Urinary bladder (tissue), 4 donors: Measurements from ENCODE around the gene SERPINB13. TPM values are rescaled to one million over a fixed set of nuclear protein-coding genes. Genes with fewer than 3 reads are reported as not detected.
A peak's percentile ranks its signal among the peaks of the same experiment; 100 is the strongest.

Experiments used
- DNase-seq: peaks from one replicate; pipeline ENCODE4 v3.0.0-alpha.2; 2015; ENCODE audit errors: extremely low spot score
- H3K27ac ChIP-seq: one replicate; pipeline ENCODE4 v1.5.1; 2013; ENCODE audit warnings: low read depth, mild to moderate bottlenecking, moderate library complexity
- H3K36me3 ChIP-seq: one replicate; pipeline ENCODE4 v1.6.1; 2013; ENCODE audit warnings: mild to moderate bottlenecking, moderate library complexity; ENCODE audit not compliant: insufficient read depth
- H3K4me1 ChIP-seq: one replicate; pipeline ENCODE4 v1.6.1; 2013; ENCODE audit warnings: mild to moderate bottlenecking, moderate library complexity; ENCODE audit not compliant: insufficient read depth
- H3K4me3 ChIP-seq: one replicate; pipeline ENCODE4 v1.5.1; 2013; ENCODE audit warnings: low read depth, low read length
- WGBS: extraction: QIAGEN DNeasy Blood & Tissue Kit; methylation state at CpG from one replicate; pipeline ENCODE4 v1.1.7; 2013; 5-methylcytosine and 5-hydroxymethylcytosine counted together
- polyA plus RNA-seq: library from polyadenylated mRNA; stranded (reverse); fragments of 200-250 nt; gene quantifications from one replicate; pipeline ENCODE4 v1.2.3, GENCODE V29; 2013
- total RNA-seq: library from RNA; depleted of rRNA; stranded (reverse); fragments of >200 nt; gene quantifications from one replicate; pipeline ENCODE4 v1.2.3, GENCODE V29; 2014
- donor health status: healthy with polysubstance abuse.
- donor health status: healthy.

SERPINB13 gene
- total RNA-seq (1.7 TPM), polyA plus RNA-seq (not detected)

DNA sequence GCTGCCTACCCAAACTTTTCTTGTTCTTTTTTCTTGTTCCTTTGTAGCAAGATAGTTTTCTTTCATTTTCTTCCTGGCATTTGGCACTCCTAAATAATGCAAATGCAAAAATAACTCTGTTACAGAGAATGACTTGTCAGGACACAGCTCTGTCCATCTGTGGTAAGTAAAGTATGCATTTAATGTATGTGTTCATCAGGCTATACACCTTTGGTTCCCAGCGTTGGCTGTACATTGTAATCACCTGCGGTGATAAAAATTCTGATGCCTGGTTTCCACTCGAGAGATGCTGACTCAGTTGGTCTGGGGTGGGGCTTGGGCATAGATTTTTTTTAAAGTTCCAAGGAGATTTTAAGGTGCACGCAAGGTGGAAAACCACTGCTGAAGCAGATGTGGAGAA lies at the start of gene SERPINB13:
Gene SERPINB13, plus strand, starts transcription at position 378 of the 400 bp plus-strand sequence. CDS start 1,325 bp downstream, outside the sequence.
- H3K4me3 ChIP-seq: no peak within 1 kb of the TSS
- H3K36me3 ChIP-seq: no peaks in the 10 kb centered on the region
- DNase-seq: peak; percentile 11
- peaks cover 1% of the 10 kb centered on the region for H3K4me1 ChIP-seq
- no peak within 1 kb of the TSS for H3K27ac ChIP-seq
- WGBS: 86% methylated on average over 4 of the region's 4 CpGs

DNA sequence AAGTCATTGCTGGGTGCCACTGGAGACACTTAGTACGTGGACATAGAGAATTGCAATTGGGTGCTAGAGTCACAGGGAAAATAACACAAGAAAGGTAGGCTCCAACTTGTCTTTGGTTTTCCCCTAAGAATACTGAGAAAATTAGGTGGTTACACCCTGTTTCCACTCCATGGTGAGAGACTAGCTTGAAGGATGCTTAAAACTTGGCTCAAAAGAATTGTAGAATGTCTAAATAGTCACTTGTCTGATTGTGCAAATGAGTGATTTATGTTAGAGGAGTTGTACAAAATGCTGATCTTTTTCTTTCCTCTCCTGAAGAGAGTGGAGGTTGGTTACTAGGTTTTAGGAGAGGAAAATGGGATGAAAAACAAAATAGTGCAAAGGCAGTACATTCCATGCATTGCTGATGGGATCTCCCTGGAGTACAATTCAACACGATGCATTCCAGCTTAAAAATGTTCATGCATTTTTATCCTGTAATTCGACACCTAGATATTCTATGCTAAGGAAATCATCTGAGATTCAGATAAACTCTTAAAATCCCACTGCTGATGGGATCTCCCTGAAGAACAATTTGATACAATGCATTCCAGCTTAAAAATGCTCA lies 47.1 kb upstream of the SERPINB13 start:
- H3K4me1 ChIP-seq: no peaks in the 10 kb centered on the region
- H3K4me3 ChIP-seq: no peak overlapping the region
- no peaks in the 10 kb centered on the region for H3K36me3 ChIP-seq
- no peak for DNase-seq
- 48% methylated on average over 3 of the region's 3 CpGs for WGBS
- no peak overlapping the region for H3K27ac ChIP-seq

- no peak within 1 kb of the TSS for H3K27ac ChIP-seq
- 73% methylated on average over 1 of the region's 1 CpG for WGBS
- DNase-seq: no peak
- H3K4me1 ChIP-seq: no peaks in the 10 kb centered on the region
- H3K4me3 ChIP-seq: no peak within 1 kb of the TSS
- H3K36me3 ChIP-seq: no peaks in the 10 kb centered on the region
Measured at GRCh38 chr18:63542069-63542468, 45.1 kb upstream of the SERPINB13 start, which contains the start of gene SERPINB12. SERPINB12 (plus strand) TSS chr18:63542369; CDS start chr18:63556160, 13,791 bp downstream.

GRCh38 chr18:63544017-63544416 lies 43.1 kb upstream of the SERPINB13 start:
- DNase-seq: no peak
- H3K27ac ChIP-seq: no peak overlapping the region
- no peaks in the 10 kb centered on the region for H3K36me3 ChIP-seq
- H3K4me3 ChIP-seq: no peak overlapping the region
- no peaks in the 10 kb centered on the region for H3K4me1 ChIP-seq
- WGBS: 76% methylated on average over 2 of the region's 2 CpGs

- no peak overlapping the region for H3K4me3 ChIP-seq
- DNase-seq: no peak
- 44% methylated on average over 3 of the region's 3 CpGs for WGBS
- H3K36me3 ChIP-seq: no peaks in the 10 kb centered on the region
- no peak overlapping the region for H3K27ac ChIP-seq
- no peaks in the 10 kb centered on the region for H3K4me1 ChIP-seq
Measured at GRCh38 chr18:63545000-63545399, 42.1 kb upstream of the SERPINB13 start.

DNA sequence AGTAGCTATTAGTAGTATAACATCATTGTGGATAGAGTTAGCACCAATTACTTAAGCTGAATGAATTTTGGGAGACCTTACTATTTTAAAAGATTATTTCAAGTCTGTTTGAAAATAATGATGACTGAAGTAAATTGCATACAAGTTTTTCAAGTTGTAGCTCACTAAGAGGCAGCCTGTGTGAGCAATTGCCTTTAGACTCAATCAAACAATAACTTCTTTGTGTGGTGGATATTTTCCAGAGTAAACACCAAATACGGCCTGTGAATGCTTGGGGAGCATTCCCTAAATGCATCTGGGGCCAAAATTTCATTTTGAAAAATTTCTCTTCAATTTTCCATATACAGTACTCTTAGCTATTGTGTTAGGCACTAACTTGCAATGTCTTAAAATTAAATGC lies 37.1 kb upstream of the SERPINB13 start:
- Histone ChIP-seq H3K4me1 (no peaks in the 10 kb centered on the region), H3K36me3 (no peaks in the 10 kb centered on the region), H3K4me3 (no peak overlapping the region), H3K27ac (no peak overlapping the region)
- DNase-seq: no peak
- 65% methylated on average over 1 of the region's 1 CpG for WGBS

DNA sequence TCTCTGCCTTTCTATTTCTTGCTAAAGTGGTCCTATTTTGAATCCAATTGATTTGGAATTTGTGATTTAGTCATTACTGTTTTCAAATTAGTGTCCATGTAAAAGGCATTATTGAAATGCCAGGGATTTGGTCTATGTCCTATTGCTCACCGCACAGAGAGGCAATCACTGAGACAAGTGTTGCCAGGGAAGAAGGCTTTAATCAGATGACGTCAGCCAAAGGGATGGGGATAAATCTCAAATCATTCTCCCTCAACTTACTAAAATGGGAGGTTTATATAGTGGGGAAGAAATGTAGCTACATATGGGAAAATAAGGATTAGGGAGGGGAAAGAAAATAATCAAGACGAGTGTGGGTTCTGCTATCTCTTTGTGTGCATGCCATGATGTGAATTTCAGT lies 35.4 kb upstream of the SERPINB13 start:
- WGBS: 86% methylated on average over 3 of the region's 3 CpGs
- H3K27ac ChIP-seq: no peak overlapping the region
- H3K4me1 ChIP-seq: no peaks in the 10 kb centered on the region
- H3K4me3 ChIP-seq: no peak overlapping the region
- H3K36me3 ChIP-seq: no peaks in the 10 kb centered on the region
- DNase-seq: no peak

DNA sequence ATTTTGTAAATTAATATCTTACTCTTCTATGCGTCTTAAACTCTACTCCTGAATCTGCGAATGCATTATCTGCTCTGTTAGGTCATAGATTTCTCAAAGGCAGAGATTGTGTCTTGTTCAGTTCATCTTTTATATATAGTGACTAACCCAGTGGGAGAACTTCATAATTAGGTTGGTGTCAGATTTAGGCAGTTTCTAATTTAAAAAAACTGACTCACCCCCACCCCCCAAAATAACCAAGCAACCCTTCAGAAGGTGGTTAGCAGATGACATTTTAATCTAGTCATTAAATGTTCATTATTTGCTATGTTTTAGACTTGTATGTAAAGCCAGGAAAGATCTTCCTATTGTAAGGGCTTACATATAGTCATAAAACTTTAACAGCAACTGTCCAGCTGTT lies 34.6 kb upstream of the SERPINB13 start:
- no peak for DNase-seq
- Histone ChIP-seq H3K4me3 (no peak overlapping the region), H3K27ac (no peak overlapping the region), H3K36me3 (no peaks in the 10 kb centered on the region), H3K4me1 (no peaks in the 10 kb centered on the region)
- WGBS: 95% methylated on average over 2 of the region's 2 CpGs

GRCh38 chr18:63553081-63553480 lies 34.1 kb upstream of the SERPINB13 start:
- Histone ChIP-seq H3K4me3 (no peak overlapping the region), H3K27ac (no peak overlapping the region)
- 3% methylated on average over 1 of the region's 1 CpG for WGBS

GRCh38 chr18:63559567-63560491 lies 27.3 kb upstream of the SERPINB13 start:
- DNase-seq: no peak
- 89% methylated on average over 9 of the region's 9 CpGs for WGBS
- no peak overlapping the region for H3K27ac ChIP-seq
- no peak overlapping the region for H3K4me3 ChIP-seq
- no peaks in the 10 kb centered on the region for H3K4me1 ChIP-seq
- H3K36me3 ChIP-seq: no peaks in the 10 kb centered on the region

More at GRCh38 chr18:63553081-63553480, 34.1 kb upstream of the SERPINB13 start:
- DNase-seq: peak; percentile 13
- no peaks in the 10 kb centered on the region for H3K4me1 ChIP-seq
- H3K36me3 ChIP-seq: no peaks in the 10 kb centered on the region

- DNase-seq: no peak
- Histone ChIP-seq H3K4me1 (no peaks in the 10 kb centered on the region), H3K36me3 (no peaks in the 10 kb centered on the region), H3K4me3 (no peak overlapping the region), H3K27ac (no peak overlapping the region)
- WGBS: 93% methylated on average over 4 of the region's 4 CpGs
Measured at GRCh38 chr18:63562284-63562683, 24.9 kb upstream of the SERPINB13 start.

DNA sequence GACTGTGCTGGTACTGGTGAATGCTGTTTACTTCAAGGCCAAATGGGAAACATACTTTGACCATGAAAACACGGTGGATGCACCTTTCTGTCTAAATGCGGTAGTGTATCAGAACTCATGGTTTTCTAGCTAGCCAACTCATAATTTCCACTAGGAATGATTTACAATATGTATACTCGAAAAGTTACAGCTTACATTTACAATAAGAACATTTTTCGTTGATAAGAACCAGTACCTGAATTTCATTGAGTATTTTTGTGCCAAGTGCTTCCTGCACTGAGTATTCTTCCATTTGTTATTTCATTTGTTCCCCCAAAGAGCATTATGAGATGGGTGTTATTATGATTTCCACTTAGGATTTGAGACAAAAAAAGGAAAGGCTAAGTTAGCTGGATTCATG lies 23.1 kb upstream of the SERPINB13 start:
- no peaks in the 10 kb centered on the region for H3K36me3 ChIP-seq
- no peaks in the 10 kb centered on the region for H3K4me1 ChIP-seq
- 75% methylated on average over 4 of the region's 4 CpGs for WGBS
- H3K4me3 ChIP-seq: no peak overlapping the region
- no peak overlapping the region for H3K27ac ChIP-seq
- no peak for DNase-seq

DNA sequence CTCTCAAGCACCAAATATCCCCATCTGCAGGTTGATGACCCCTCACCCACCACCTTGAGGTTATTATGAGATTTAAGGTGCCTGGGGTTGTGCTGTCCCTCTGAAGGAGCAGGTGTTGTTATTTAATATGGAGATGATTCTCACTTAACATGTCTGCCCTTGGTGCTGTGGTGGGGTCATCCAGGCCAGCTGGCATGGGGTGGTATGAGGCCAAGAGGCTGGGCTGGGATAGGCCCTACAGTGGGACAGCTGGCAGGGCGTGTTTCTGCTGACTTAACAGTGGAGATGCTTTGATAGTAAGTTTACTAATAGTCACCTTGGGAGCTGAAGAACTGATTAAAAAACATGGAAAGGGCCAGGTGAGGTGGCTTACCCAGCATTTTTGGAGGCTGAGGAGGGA lies 22.6 kb upstream of the SERPINB13 start:
- WGBS: 94% methylated on average over 1 of the region's 1 CpG
- H3K36me3 ChIP-seq: no peaks in the 10 kb centered on the region

GRCh38 chr18:63567276-63567675 lies 19.9 kb upstream of the SERPINB13 start:
- H3K4me1 ChIP-seq: no peaks in the 10 kb centered on the region
- no peak overlapping the region for H3K4me3 ChIP-seq
- WGBS: 76% methylated on average over 5 of the region's 5 CpGs
- H3K36me3 ChIP-seq: no peaks in the 10 kb centered on the region
- H3K27ac ChIP-seq: no peak overlapping the region
- DNase-seq: no peak

More for the DNA sequence above, 22.6 kb upstream of the SERPINB13 start:
- no peaks in the 10 kb centered on the region for H3K4me1 ChIP-seq
- H3K4me3 ChIP-seq: no peak overlapping the region
- no peak overlapping the region for H3K27ac ChIP-seq
- no peak for DNase-seq
